Inflammatory macrophage (primary cell): ENCODE results near the gene ABCA9.
"Not testable (repeated sequence)": the region's sequence is repeated elsewhere in the genome, so short reads cannot be mapped to it uniquely, and the experiment has no call there.

Source experiments
- DNase-seq, 2 donors: peaks; one replicate each; pipeline ENCODE4 v3.0.0-alpha.2; 2020 to 2022
- total RNA-seq, 18 experiments: gene quantifications; one replicate each; lab custom pipeline; 2026; ENCODE audit warnings: mixed read lengths in 6 of 18, inconsistent platforms in 2 of 18; lab: John Stamatoyannopoulos, UW

Gene ABCA9
- 0.04 to 9.1 (median 0.49) reads per million in 18 experiments for total RNA-seq

GRCh38 chr17:69060822-69061221 lies at the start of gene ABCA9:
TSS of gene ABCA9 (minus strand) at chr17:69060927. CDS start at chr17:69051126, 9,801 bp downstream.
- DNase-seq: no peak

GRCh38 chr17:69105907-69106730 lies 45.4 kb upstream of the ABCA9 start:
- DNase-seq: no peak

- DNase-seq: no peak
These were observed 43.0 kb upstream of the ABCA9 start for GRCh38 chr17:69103557-69104233.

- DNase-seq: peak; percentile 29 to 35
These were observed 37.9 kb upstream of the ABCA9 start for GRCh38 chr17:69098625-69099024.

- DNase-seq: peak; percentile 40 to 49
These were observed 35.8 kb upstream of the ABCA9 start for GRCh38 chr17:69096541-69096940.

GRCh38 chr17:69093995-69094394 lies 33.3 kb upstream of the ABCA9 start:
- no peak for DNase-seq

- DNase-seq: peak; percentile 79 to 88
These were observed 32.6 kb upstream of the ABCA9 start for GRCh38 chr17:69093279-69093789.

- no peak for DNase-seq
These were observed 29.6 kb upstream of the ABCA9 start for GRCh38 chr17:69090365-69090764.

- DNase-seq: no peak
These were observed 28.0 kb upstream of the ABCA9 start for GRCh38 chr17:69088643-69089200.

GRCh38 chr17:69086641-69087040 lies 25.9 kb upstream of the ABCA9 start:
- no peak for DNase-seq

GRCh38 chr17:69084911-69085310 lies 24.2 kb upstream of the ABCA9 start:
- DNase-seq: no peak

- no peak for DNase-seq
These were observed 22.0 kb upstream of the ABCA9 start for GRCh38 chr17:69082696-69083095.

- peak in 1 of 2 donors; percentile 16 for DNase-seq
These were observed 18.1 kb upstream of the ABCA9 start for GRCh38 chr17:69078864-69079263.

GRCh38 chr17:69075823-69076222 lies 15.1 kb upstream of the ABCA9 start:
- no peak for DNase-seq

GRCh38 chr17:69073392-69073791 lies 12.7 kb upstream of the ABCA9 start:
- DNase-seq: not testable (repeated sequence)

- not testable (repeated sequence) for DNase-seq
These were observed 12.1 kb upstream of the ABCA9 start for GRCh38 chr17:69072803-69073256.

GRCh38 chr17:69071233-69071586 lies 10.5 kb upstream of the ABCA9 start:
- DNase-seq: not testable (repeated sequence)

GRCh38 chr17:69070378-69071232 lies 9.9 kb upstream of the ABCA9 start:
- DNase-seq: not testable (repeated sequence)

GRCh38 chr17:69069226-69069750 lies 8.6 kb upstream of the ABCA9 start:
- DNase-seq: no peak

GRCh38 chr17:69067274-69068047 lies 6.7 kb upstream of the ABCA9 start:
- no peak for DNase-seq

- DNase-seq: peak; percentile 30 to 69
These were observed 5.8 kb upstream of the ABCA9 start for GRCh38 chr17:69066482-69066881.
